KOPT-K1 (cell line): Measurements from ENCODE around the gene CFAP46.

Experiments used
- H3K27ac ChIP-seq: fragments of 200-600 bp; sonication (generic); 2 replicates; pipeline ENCODE4 v1.5.1; 2016; ENCODE audit warnings: antibody characterized with exemption, mild to moderate bottlenecking, low read depth, low read length; ENCODE audit not compliant: poor library complexity, severe bottlenecking
- H3K36me3 ChIP-seq: fragments of 200-600 bp; sonication (generic); 2 replicates; pipeline ENCODE4 v1.5.1; 2017; ENCODE audit warnings: antibody characterized with exemption, mild to moderate bottlenecking, low read length, moderate library complexity; ENCODE audit not compliant: insufficient read depth
- H3K9me3 ChIP-seq: fragments of 200-600 bp; sonication (generic); 2 replicates; pipeline ENCODE4 v1.5.1; 2017; ENCODE audit warnings: antibody characterized with exemption, low read length, mild to moderate bottlenecking; ENCODE audit not compliant: insufficient read depth, poor library complexity, severe bottlenecking

The CFAP46 gene

DNA sequence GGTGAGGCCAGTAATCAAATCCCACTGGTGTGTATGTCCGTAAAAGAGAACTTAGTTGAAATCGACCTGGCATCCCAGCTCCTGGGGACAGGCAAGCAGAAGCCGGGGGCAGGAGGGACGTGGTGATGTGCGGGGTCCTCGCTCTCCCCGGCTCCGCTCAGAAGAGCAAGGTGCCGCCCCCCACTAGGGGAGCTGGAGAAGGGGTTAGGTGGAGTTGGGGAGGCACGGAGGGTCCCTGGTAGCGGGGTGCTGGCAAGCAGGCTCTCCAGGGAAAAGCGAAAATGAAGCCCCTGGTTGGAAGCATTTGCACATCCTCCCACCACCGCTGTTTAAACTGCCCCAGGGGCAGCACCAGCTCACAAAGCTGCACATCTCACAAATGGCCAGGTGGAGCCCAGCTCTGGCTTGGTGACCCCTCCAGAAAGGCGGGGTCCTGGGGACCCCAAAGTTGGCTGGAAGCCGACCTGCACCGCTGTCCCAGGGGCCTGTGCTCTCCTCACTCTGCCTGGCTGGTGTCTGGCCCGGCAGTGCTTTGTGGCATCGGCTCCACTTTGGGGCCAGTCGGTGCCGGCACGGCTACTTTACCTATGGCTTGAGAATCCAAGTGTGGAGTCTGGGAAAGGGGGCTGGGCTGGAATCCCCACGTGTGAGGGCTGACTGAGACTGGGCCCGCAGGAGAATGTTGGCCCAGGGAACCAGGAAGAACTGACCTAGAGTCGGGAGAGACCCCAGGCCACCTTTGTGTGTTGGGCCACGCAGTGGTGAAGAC is 2.9 kb upstream of the CFAP46 start:
- Histone ChIP-seq H3K9me3 (no peaks in the 10 kb centered on the region), H3K27ac (no peak overlapping the region), H3K36me3 (no peaks in the 10 kb centered on the region)

DNA sequence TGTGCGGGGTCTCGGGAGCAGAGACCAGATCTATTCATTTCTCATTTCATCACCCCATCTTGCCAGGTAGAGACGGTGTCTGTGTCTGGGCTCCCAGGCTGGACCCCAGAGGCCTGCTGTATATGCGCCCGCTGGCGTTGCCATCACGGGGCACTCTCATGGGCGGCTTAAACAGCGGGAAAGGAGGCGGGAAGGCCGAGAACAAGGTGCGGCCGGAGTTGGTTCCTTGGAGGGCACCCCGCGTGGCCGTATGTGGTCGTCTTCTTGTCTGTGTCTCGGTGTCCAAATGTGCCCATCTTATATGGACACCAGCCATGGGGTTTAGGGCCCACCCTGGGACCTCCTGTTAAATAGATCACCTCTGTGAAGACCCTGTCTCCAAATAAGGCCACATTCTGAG is 2.1 kb upstream of the CFAP46 start:
- no peak overlapping the region for H3K27ac ChIP-seq
- H3K9me3 ChIP-seq, result no peaks in the 10 kb centered on the region
- no peaks in the 10 kb centered on the region for H3K36me3 ChIP-seq

DNA sequence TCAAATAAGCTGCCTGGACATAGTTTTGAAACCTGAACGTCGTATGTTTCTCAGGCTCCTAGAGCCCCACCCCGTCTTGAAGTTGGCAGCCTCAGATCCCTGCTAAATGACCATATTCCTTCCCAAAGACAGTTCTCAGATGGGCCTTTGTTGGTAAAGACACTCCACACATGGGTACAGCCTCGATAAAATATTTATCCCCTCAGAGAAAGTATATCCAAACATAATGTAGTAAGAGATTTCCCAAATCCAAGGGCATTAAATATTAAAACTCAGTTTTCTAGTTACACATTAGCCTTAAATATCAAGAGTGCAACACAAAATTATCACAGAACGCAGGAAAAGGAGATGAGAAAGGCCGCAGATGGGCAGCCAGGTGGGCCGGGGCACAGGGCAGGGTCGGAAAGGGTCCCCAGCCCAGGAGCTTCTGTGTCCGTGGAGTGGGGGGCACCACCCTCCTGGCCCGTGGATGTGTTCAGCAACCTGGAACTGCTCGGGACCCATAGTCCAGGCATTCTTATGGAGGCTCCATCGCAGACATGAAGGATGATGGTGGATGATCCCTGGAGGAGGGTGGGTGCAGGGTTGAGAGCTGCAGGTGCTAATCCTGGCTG is 1.5 kb upstream of the CFAP46 start:
- no peaks in the 10 kb centered on the region for H3K9me3 ChIP-seq
- no peak overlapping the region for H3K27ac ChIP-seq

DNA sequence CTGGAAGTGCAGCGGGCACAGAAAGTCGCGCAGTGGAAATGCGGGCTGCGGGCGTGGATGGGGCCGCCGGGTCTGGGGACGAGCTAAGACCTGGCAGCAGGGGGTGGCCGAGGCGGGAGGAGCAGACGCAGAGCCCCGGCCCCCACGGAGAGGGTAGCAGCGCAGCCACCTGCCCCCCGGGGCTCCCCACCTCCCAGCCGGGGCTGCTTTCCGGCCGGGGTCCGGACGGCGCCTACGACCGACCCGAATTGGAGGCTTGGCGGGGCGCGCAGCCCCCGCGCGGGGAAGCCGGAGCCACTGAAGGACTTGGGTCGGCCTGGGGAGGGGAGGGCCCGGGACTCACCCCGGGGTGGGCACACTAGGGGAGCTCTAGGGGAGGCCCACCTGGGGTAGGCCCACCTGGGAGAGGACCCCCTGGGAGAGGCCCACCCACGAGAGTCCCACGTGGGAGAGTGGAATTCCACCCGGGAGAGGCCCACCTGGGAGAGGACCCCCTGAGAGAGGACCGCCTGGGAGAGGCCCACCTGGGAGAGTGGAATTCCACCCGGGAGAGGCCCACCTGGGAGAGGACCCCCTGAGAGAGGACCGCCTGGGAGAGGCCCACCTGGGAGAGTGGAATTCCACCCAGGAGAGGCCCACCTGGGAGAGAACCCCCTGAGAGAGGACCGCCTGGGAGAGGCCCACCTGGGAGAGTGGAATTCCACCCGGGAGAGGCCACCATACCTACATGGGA is 854 bp upstream of the CFAP46 start:
- Histone ChIP-seq H3K27ac (no peak overlapping the region), H3K36me3 (no peaks in the 10 kb centered on the region), H3K9me3 (no peaks in the 10 kb centered on the region)

More for the DNA sequence above, 1.5 kb upstream of the CFAP46 start:
- no peaks in the 10 kb centered on the region for H3K36me3 ChIP-seq

- Histone ChIP-seq H3K27ac (no peak overlapping the region), H3K9me3 (no peaks in the 10 kb centered on the region), H3K36me3 (no peaks in the 10 kb centered on the region)
These were observed 724 bp downstream of the CFAP46 start for GRCh38 chr10:132941640-132942051.

DNA sequence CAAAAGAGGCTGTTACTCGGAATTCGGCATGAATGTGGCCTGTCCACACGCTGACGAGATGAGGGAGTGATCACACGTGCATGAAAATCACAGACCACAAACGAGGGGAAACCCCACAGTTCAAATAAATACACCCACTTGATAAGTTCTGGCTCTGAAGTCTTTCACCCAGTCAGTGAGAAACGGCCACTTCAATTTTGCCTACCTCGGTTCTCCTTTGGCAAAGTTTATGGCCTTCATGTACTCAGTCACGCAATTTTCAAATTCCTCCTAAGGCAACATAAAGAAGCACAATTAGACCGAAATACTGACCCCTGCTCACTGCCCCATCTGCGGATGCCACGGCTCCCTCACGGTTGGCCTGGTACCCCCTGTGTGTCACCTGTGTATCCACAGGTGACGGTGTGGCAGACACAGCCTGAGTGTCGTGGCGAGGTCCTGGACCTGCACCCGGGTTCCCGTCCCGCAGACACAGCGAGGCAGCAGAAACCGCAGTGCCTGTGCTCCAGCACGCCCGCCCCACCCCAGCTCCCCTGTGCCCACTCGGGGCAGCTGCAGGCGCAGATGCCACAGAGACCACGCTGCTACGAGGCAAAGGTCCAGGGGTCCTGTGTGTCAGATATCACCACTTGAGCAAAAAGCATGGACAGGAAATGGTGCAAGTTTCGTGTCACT is 1.4 kb downstream of the CFAP46 start:
- no peak overlapping the region for H3K27ac ChIP-seq
- H3K36me3 ChIP-seq, result no peaks in the 10 kb centered on the region
- H3K9me3 ChIP-seq, result no peaks in the 10 kb centered on the region

- no peak overlapping the region for H3K27ac ChIP-seq
- no peaks in the 10 kb centered on the region for H3K36me3 ChIP-seq
- no peaks in the 10 kb centered on the region for H3K9me3 ChIP-seq
These were observed 2.2 kb downstream of the CFAP46 start for GRCh38 chr10:132939957-132940790.

DNA sequence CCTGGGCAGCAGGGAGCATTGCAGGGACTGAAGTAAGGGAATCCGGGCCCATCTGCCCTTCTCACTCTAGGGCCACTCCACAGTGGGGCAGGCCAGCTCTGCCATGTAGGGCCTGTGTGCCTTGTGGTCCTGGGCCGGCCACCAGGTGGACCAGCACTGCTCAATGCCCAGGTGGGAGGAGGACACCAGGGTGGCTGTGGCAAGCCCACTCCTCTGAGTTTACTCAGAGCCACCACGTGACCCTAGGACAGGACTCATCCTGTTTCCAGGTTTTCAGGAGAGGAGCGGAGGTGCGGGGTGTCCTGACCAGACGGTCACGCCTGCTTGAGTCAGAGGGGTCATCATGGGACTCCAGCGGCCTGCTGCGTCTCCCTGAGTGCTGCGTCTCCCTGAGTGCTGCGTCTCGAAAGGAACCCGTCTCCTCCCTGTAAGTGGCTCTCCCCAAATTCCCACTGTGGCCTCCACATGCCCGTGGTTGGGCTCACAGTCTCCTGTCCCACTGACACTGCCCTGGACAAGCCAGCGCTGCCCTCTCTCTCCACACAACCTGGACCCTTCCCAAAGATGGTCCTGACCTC is 2.9 kb downstream of the CFAP46 start:
- Histone ChIP-seq H3K36me3 (no peaks in the 10 kb centered on the region), H3K9me3 (no peaks in the 10 kb centered on the region), H3K27ac (no peak overlapping the region)

GRCh38 chr10:132938472-132939339 is 3.7 kb downstream of the CFAP46 start:
- H3K9me3 ChIP-seq, result no peaks in the 10 kb centered on the region
- no peaks in the 10 kb centered on the region for H3K36me3 ChIP-seq
- H3K27ac ChIP-seq, result no peak overlapping the region

DNA sequence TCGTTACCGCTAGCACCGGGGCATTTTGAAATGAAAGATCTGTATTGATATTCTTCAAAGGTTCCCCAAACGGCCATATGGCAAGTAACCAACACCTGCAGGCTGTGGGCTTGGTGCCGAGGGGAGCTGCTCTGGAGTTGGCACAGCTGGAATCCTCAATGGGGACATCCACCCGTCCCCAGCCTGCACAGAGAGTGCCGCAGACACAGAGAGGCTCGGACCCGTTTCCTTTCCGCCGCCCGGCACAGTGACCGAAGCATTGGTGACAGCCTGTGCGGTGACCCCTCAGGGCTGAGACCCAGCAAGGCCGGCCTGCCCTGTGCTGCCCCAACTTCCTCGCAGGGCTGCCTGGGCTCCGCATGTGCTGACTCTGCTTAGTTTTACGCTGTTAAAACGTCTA is 4.5 kb downstream of the CFAP46 start:
- H3K9me3 ChIP-seq, result no peaks in the 10 kb centered on the region
- H3K36me3 ChIP-seq, result no peaks in the 10 kb centered on the region
- no peak overlapping the region for H3K27ac ChIP-seq

GRCh38 chr10:132934953-132935352 is 7.4 kb downstream of the CFAP46 start:
- Histone ChIP-seq H3K27ac (no peak overlapping the region), H3K36me3 (no peaks in the 10 kb centered on the region), H3K9me3 (no peaks in the 10 kb centered on the region)

DNA sequence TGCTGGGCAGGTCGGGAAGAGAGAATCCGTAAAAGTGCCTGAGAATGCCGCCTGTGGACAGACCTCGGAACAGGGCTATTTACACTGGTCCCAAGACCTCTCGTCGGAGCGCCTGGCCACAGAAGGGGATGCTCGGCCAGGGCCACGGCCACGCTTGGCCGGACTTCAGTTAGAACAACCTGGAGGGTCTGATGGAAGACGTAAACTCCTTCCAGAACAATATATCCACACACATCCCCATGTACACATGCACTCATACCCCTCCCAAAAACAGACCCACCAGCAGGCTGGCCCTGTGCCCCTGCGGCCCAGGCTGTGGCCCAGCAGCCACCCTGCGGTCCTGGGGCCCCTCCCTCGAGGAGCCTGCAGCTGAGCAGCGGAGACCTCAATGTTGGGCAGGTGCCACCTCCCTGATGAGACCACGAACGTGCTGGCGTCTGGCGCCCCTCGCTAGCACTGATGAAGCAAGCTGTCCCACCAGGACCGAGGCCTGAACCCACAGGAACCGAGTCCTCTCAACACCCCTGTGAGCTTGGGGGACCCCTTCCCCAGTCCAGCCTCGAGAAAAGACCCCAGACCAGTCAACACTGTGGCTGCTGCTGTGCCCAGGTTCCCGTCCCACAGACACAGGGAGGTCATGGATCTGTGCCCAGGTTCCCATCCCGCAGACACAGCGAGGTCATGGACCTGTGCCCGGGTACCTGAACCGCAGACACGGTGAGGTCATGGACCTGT is 8.9 kb downstream of the CFAP46 start:
- no peaks in the 10 kb centered on the region for H3K9me3 ChIP-seq
- no peak overlapping the region for H3K27ac ChIP-seq
- no peaks in the 10 kb centered on the region for H3K36me3 ChIP-seq
